HS-5 (cell line): ENCODE results near the gene SUMO3.

Experiments
- DNase-seq: peaks from one replicate; pipeline ENCODE4 v3.0.0-alpha.2; 2012; ENCODE audit warnings: low read depth

Gene SUMO3

GRCh38 chr21:44817914-44818639 lies at the start of gene SUMO3:
Gene SUMO3, minus strand, starts transcription at chr21:44818062. Its CDS starts 94 bp downstream, at chr21:44817968.
- no peak for DNase-seq

- DNase-seq: no peak
These were observed 49.6 kb upstream of the SUMO3 start for GRCh38 chr21:44867464-44867863.

GRCh38 chr21:44866780-44867179 lies 48.9 kb upstream of the SUMO3 start:
- no peak for DNase-seq

- DNase-seq: no peak
These were observed 47.9 kb upstream of the SUMO3 start for GRCh38 chr21:44865561-44866280.

GRCh38 chr21:44862869-44863685 lies 45.2 kb upstream of the SUMO3 start:
- no peak for DNase-seq

- no peak for DNase-seq
These were observed 40.9 kb upstream of the SUMO3 start for GRCh38 chr21:44858791-44859190.

GRCh38 chr21:44858291-44858690 lies 40.4 kb upstream of the SUMO3 start:
- DNase-seq: no peak

- DNase-seq: no peak
These were observed 39.4 kb upstream of the SUMO3 start for GRCh38 chr21:44857127-44857892.

GRCh38 chr21:44856131-44856530 lies 38.3 kb upstream of the SUMO3 start:
- no peak for DNase-seq

GRCh38 chr21:44855572-44855971 lies 37.7 kb upstream of the SUMO3 start:
- no peak for DNase-seq

- no peak for DNase-seq
These were observed 37.0 kb upstream of the SUMO3 start for GRCh38 chr21:44854664-44855446.

- DNase-seq: no peak
These were observed 36.5 kb upstream of the SUMO3 start for GRCh38 chr21:44854391-44854663.

- DNase-seq: no peak
These were observed 35.9 kb upstream of the SUMO3 start for GRCh38 chr21:44853601-44854390.

- DNase-seq: no peak
These were observed 33.2 kb upstream of the SUMO3 start for GRCh38 chr21:44850905-44851657.

- DNase-seq: no peak
These were observed 32.4 kb upstream of the SUMO3 start for GRCh38 chr21:44850208-44850800.

- DNase-seq: no peak
These were observed 31.8 kb upstream of the SUMO3 start for GRCh38 chr21:44849616-44850130.

- no peak for DNase-seq
These were observed 31.1 kb upstream of the SUMO3 start for GRCh38 chr21:44848821-44849521.

GRCh38 chr21:44847261-44848056 lies 29.6 kb upstream of the SUMO3 start:
- DNase-seq: no peak
